Measurements from ENCODE around the gene DCUN1D2.

- TF ChIP-seq CTCF (IDR thresholded peaks at IDR 0.05) (no peak), POLR2A (IDR thresholded peaks at IDR 0.05) (no peak), POLR2AphosphoS5 (IDR thresholded peaks at IDR 0.05) (no peak)
Observed at GRCh38 chr13:113422807-113423519, 67.5 kb downstream of the DCUN1D2 start.

All from breast epithelium (tissue), 3 donors.